Stimulated activated naive CD8-positive, alpha-beta T cell treated with anti-CD3 and anti-CD28 coated beads, Interleukin-15, Interleukin-2, amounts not matched to agents 100 U/mL and 50 U/mL, for 24 hours (primary cell): ENCODE results near the gene SLBP.

ENCODE experiments used
- ATAC-seq: fragments of 150-1000 bp; cut with Tn5 transposase; one replicate; pipeline ENCODE4 v1.10.0; 2021
- DNase-seq: peaks from one replicate; pipeline ENCODE4 v3.0.0; 2021

Gene SLBP

GRCh38 chr4:1712216-1713002, at the start of gene SLBP:
SLBP (minus strand) TSS chr4:1712319; CDS start chr4:1712188, 131 bp downstream.
- DNase-seq = peak; percentile 99

GRCh38 chr4:1761130-1761689, 49.1 kb upstream of the SLBP start:
- ATAC-seq (no peak), DNase-seq (no peak)

More at GRCh38 chr4:1712216-1713002, at the start of gene SLBP:
- peak; percentile 93 for ATAC-seq

- ATAC-seq = no peak
- no peak for DNase-seq
Measured at GRCh38 chr4:1760521-1761071, 48.5 kb upstream of the SLBP start.

- no peak for ATAC-seq
- no peak for DNase-seq
Measured at GRCh38 chr4:1759818-1760223, 47.7 kb upstream of the SLBP start.

GRCh38 chr4:1759170-1759817, 47.2 kb upstream of the SLBP start:
- DNase-seq = no peak
- ATAC-seq = no peak

GRCh38 chr4:1758306-1759121, 46.4 kb upstream of the SLBP start:
- DNase-seq = no peak
- no peak for ATAC-seq

GRCh38 chr4:1757836-1758235, 45.7 kb upstream of the SLBP start:
- ATAC-seq (no peak), DNase-seq (no peak)

- ATAC-seq = no peak
- no peak for DNase-seq
Measured at GRCh38 chr4:1756893-1757779, 45.0 kb upstream of the SLBP start.

- ATAC-seq = no peak
- DNase-seq = no peak
Measured at GRCh38 chr4:1756079-1756478, 44.0 kb upstream of the SLBP start.

GRCh38 chr4:1755297-1755696, 43.2 kb upstream of the SLBP start:
- ATAC-seq = no peak
- no peak for DNase-seq

GRCh38 chr4:1754336-1754735, 42.2 kb upstream of the SLBP start:
- DNase-seq (no peak), ATAC-seq (no peak)

GRCh38 chr4:1753697-1754311, 41.7 kb upstream of the SLBP start:
- ATAC-seq (no peak), DNase-seq (no peak)

- ATAC-seq (no peak), DNase-seq (no peak)
Measured at GRCh38 chr4:1753294-1753696, 41.2 kb upstream of the SLBP start.

GRCh38 chr4:1752284-1753041, 40.3 kb upstream of the SLBP start:
- peak; percentile 48 for ATAC-seq
- DNase-seq = peak; percentile 69

GRCh38 chr4:1751919-1752283, 39.8 kb upstream of the SLBP start:
- DNase-seq (no peak), ATAC-seq (no peak)

GRCh38 chr4:1751155-1751918, 39.2 kb upstream of the SLBP start:
- DNase-seq (no peak), ATAC-seq (no peak)

- no peak for ATAC-seq
Measured at GRCh38 chr4:1750381-1751154, 38.4 kb upstream of the SLBP start.

GRCh38 chr4:1749826-1750225, 37.7 kb upstream of the SLBP start:
- ATAC-seq (no peak), DNase-seq (no peak)

More at GRCh38 chr4:1750381-1751154, 38.4 kb upstream of the SLBP start:
- no peak for DNase-seq
